Raji (cell line): Measurements from ENCODE around the gene AP5S1.

Experiments used
- POLR2A ChIP-seq: IDR thresholded peaks from 2 replicates; pipeline ENCODE4 v1.6.1; 2011; ENCODE audit warnings: low read depth, low read length, control low read depth; ENCODE audit not compliant: insufficient read depth

Gene AP5S1

DNA sequence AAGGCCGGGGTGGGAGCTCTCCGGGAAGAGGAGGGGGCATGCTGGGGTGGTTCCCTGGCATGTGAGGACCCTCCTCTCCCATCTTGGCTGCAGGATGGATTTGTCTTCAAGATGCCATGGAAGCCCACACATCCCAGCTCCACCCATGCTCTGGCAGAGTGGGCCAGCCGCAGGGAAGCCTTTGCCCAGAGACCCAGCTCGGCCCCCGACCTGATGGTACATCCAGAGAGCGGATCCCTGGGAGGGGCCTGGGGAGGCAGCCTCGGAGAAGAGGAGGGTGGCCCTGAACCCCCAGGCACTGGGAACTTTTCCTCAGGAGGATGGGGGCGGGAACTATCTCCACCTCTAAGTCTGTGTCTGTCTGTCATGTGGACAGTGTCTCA, 19.5 kb upstream of the AP5S1 start:
- TF ChIP-seq POLR2A: no peak

DNA sequence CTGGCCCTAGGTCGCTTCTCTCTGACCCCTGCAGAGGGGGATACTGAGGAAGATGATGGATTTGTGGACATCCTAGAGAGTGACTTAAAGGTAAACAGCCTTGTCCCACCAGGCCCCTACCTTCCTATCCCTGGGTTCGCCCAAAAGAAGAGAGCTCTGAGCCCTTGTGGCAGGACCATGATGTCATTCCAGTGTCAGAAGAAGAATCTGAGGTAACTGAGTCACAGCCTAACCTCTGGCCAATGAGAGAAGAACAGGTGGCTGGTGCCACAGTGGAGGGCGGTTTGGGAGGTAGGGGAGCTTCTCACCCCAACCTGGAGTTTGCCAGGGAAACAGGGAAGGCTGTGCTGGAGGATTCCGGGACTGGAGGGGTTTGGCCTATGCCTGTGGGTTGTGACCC, 19.0 kb upstream of the AP5S1 start:
- no peak for TF ChIP-seq POLR2A

- no peak for TF ChIP-seq POLR2A
Measured at GRCh38 chr20:3801846-3802245, 18.5 kb upstream of the AP5S1 start.

DNA sequence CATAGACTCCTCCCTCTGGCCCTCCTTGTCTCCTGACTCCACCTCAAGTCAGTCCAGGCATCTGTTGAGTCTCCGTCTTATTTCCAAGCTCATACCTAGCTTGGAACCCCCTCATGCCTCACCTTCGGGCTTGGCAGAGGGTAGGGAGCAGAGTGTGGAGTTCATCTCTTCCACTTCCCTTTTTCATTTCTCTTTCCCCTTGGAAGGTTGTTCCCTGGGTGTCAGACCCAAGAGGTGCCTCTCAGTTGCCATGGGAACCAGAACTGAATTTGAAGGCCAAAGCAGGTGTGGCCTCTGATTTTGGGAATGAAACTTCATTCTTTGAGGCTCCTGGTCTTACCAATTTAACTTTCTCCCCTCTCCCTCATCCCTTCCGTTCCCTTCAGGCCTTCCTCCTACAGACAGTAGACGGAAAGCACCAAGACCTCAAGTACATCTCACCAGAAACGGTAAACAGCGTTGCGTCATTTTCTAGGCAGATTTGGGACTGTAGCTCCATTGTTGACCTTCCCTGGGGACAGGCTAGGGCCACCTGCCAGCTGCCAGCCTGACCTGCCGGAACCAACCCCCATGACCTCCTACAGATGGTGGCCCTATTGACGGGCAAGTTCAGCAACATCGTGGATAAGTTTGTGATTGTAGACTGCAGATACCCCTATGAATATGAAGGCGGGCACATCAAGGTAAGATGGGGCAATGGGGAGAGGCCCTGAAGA, 17.7 kb upstream of the AP5S1 start:
- no peak for TF ChIP-seq POLR2A

GRCh38 chr20:3803289-3803688, 17.1 kb upstream of the AP5S1 start:
- TF ChIP-seq POLR2A: no peak

GRCh38 chr20:3803854-3804253, 16.5 kb upstream of the AP5S1 start:
- no peak for TF ChIP-seq POLR2A

- no peak for TF ChIP-seq POLR2A
Measured at GRCh38 chr20:3804254-3804751, 16.0 kb upstream of the AP5S1 start.

DNA sequence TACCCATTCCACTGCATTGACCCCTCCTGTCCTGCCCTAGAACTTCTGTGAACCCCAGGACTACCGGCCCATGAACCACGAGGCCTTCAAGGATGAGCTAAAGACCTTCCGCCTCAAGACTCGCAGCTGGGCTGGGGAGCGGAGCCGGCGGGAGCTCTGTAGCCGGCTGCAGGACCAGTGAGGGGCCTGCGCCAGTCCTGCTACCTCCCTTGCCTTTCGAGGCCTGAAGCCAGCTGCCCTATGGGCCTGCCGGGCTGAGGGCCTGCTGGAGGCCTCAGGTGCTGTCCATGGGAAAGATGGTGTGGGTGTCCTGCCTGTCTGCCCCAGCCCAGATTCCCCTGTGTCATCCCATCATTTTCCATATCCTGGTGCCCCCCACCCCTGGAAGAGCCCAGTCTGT, 15.6 kb upstream of the AP5S1 start:
- TF ChIP-seq POLR2A: no peak

DNA sequence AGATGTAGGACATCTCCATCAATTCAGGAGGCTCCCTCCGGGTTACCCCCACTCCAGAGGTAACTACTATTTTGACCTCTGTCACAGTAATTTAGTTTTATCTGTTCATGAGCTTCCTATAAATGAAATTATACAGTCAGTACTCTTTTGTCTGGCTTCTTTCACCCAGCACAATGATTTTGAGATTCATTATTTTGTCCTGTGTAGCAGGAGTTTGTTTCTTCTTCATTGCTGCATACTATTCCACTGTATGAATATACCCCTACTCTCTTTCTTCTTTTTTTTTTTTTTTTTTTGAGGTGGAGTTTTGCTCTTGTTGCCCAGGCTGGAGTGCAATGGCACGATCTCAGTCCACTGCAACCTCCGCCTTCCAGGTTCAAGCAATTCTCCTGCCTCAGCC, 11.8 kb upstream of the AP5S1 start:
- no peak for TF ChIP-seq POLR2A

- no peak for TF ChIP-seq POLR2A
Measured at GRCh38 chr20:3811467-3812258, 8.7 kb upstream of the AP5S1 start.

DNA sequence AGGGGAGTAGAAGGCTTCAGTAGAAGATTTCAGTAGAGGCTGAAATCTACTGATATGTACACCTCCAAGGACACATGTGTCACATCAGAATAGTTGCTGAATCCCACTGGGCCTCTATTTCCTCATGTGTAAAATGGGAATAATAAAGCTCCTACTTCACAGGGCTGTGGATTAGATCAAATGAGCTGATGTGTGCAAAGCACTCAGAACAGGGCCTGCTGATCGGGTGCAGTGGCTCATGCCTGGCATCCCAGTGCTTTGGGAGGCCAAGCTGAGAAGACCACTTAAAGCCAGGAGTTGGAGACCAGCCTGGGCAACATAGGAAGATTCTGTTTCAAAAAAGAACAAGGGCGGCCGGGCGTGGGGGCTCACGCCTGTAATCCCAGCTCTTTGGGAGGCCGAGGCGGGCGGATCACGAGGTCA, 8.1 kb upstream of the AP5S1 start:
- TF ChIP-seq POLR2A: no peak

DNA sequence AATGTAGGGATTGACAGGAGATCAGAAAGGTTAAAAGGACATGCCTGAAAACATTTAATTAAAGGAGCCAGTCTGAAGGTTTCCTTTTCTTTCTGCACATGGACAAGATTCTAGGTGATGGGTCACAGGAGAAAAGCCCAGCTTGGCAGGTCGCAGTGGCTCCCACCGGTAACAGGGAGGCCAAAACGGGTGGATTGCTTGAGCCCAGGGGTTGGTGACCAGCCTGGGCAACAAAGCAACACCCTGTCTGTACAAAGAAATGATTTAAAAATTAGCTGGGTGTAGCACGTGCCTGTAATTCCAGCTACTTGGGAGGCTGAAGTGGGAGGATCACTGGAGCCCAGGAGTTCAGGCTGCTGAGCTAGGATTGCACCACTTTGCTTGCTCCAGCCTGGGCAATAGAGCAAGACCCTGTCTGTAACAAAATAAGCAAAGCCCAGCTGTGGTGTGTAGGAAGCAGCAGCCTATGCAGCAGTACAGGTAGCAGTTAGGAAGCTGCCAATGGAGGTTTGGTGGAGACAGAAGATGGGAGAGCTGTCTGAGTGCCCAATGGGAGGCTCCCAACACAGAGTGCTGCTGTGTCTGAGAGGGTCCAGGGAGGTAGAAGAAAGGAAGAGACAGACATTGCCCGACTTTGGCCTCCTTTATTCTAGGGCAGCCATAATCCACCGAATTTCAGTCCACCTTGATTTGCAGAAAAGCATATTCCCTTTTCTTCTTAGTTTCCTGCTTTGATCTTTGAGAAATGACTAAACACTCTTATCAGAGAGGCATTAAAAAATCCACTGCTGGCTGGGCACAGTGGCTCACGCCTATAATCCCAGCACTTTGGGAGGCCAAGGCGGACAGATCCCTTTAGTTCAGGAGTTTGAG, 7.1 kb upstream of the AP5S1 start:
- no peak for TF ChIP-seq POLR2A

- no peak for TF ChIP-seq POLR2A
Measured at GRCh38 chr20:3813848-3814581, 6.3 kb upstream of the AP5S1 start.

GRCh38 chr20:3814928-3815495, 5.3 kb upstream of the AP5S1 start:
- no peak for TF ChIP-seq POLR2A
